DOHH2 (cell line): ENCODE data around the gene RTP3.

Source experiments
- H3F3A ChIP-seq: fragments of 200-600 bp; sonication (generic), shearing (Covaris generic); 2 replicates; pipeline ENCODE4 v1.6.0; 2016; ENCODE audit warnings: antibody characterized with exemption, mild to moderate bottlenecking; ENCODE audit not compliant: control insufficient read depth, insufficient read depth
- H3K27ac ChIP-seq: fragments of 200-600 bp; sonication (generic); 2 replicates; pipeline ENCODE4 v1.5.1; 2014; ENCODE audit warnings: low read depth, mild to moderate bottlenecking, low read length, moderate library complexity
- H3K27me3 ChIP-seq: fragments of 200-600 bp; sonication (generic); 2 replicates; pipeline ENCODE4 v1.6.1; 2014; ENCODE audit warnings: mild to moderate bottlenecking, low read length, mixed read lengths; ENCODE audit not compliant: control insufficient read depth
- H3K36me3 ChIP-seq: fragments of 200-600 bp; sonication (generic); 2 replicates; pipeline ENCODE4 v1.6.1; 2014; ENCODE audit warnings: mild to moderate bottlenecking, low read length, moderate library complexity, mixed read lengths; ENCODE audit not compliant: control insufficient read depth
- H3K4me1 ChIP-seq: fragments of 200-600 bp; sonication (generic); 2 replicates; pipeline ENCODE4 v1.6.1; 2014; ENCODE audit warnings: mild to moderate bottlenecking, low read length, mixed read lengths; ENCODE audit not compliant: control insufficient read depth
- H3K4me2 ChIP-seq: fragments of 200-600 bp; sonication (generic); 2 replicates; pipeline ENCODE4 v1.6.0; 2014; ENCODE audit warnings: mild to moderate bottlenecking, low read length, moderate library complexity
- H3K4me3 ChIP-seq: fragments of 200-600 bp; sonication (generic); 2 replicates; pipeline ENCODE4 v1.5.1; 2014; ENCODE audit warnings: mild to moderate bottlenecking, low read length, mixed read lengths
- H3K79me2 ChIP-seq: fragments of 200-600 bp; sonication (generic); 2 replicates; pipeline ENCODE4 v1.6.1; 2014; ENCODE audit warnings: mild to moderate bottlenecking, low read length, mixed read lengths; ENCODE audit not compliant: control insufficient read depth
- H3K9me2 ChIP-seq: fragments of 200-600 bp; sonication (generic); replicated peaks from 2 replicates; pipeline ENCODE4 v1.6.1; 2014; ENCODE audit warnings: mild to moderate bottlenecking, low read length, mixed read lengths; ENCODE audit not compliant: control insufficient read depth
- H3K9me3 ChIP-seq: fragments of 200-600 bp; sonication (generic); 2 replicates; pipeline ENCODE4 v1.6.1; 2014; ENCODE audit warnings: antibody characterized with exemption, low read length, mixed read lengths; ENCODE audit not compliant: control insufficient read depth, insufficient read depth
- H4K20me1 ChIP-seq: fragments of 200-600 bp; sonication (generic); 2 replicates; pipeline ENCODE4 v1.6.0; 2014; ENCODE audit warnings: low read depth, mild to moderate bottlenecking, antibody characterized with exemption, low read length, moderate library complexity; ENCODE audit not compliant: control insufficient read depth, insufficient read depth
- CTCF ChIP-seq: fragments of 200-600 bp; sonication (generic); IDR thresholded peaks from one replicate; pipeline ENCODE4 v1.5.1; 2014; ENCODE audit warnings: antibody characterized with exemption, mild to moderate bottlenecking, low read depth, low read length; ENCODE audit not compliant: poor library complexity, severe bottlenecking
- EZH2phosphoT487 ChIP-seq: fragments of 200-600 bp; sonication (generic); IDR thresholded peaks from 2 replicates; pipeline ENCODE4 v1.6.1; 2017; ENCODE audit warnings: borderline replicate concordance, mild to moderate bottlenecking, antibody characterized with exemption, low read length, moderate library complexity, mixed read lengths

RTP3 gene

GRCh38 chr3:46466273-46466672 is 31.5 kb upstream of the RTP3 start:
- Histone ChIP-seq H3K9me2 (no peaks in the 10 kb centered on the region), H3K36me3 (no peaks in the 10 kb centered on the region), H4K20me1 (no peaks in the 10 kb centered on the region), H3K27me3 (peaks cover 7% of the 10 kb centered on the region), H3K4me1 (no peaks in the 10 kb centered on the region), H3K9me3 (no peaks in the 10 kb centered on the region), H3K4me2 (no peak overlapping the region), H3K79me2 (no peaks in the 10 kb centered on the region), H3K4me3 (no peak overlapping the region), H3F3A (no peaks in the 10 kb centered on the region), H3K27ac (no peak overlapping the region)
- no peak for TF ChIP-seq CTCF
- TF ChIP-seq EZH2phosphoT487: no peak

- no peaks in the 10 kb centered on the region for H3K9me3 ChIP-seq
- H4K20me1 ChIP-seq: no peaks in the 10 kb centered on the region
- H3K36me3 ChIP-seq: no peaks in the 10 kb centered on the region
- no peak overlapping the region for H3K4me2 ChIP-seq
- no peaks in the 10 kb centered on the region for H3K9me2 ChIP-seq
- no peaks in the 10 kb centered on the region for H3K79me2 ChIP-seq
- no peaks in the 10 kb centered on the region for H3K4me1 ChIP-seq
- peaks cover 10% of the 10 kb centered on the region for H3K27me3 ChIP-seq
- H3K27ac ChIP-seq: no peak overlapping the region
- no peak overlapping the region for H3K4me3 ChIP-seq
- TF ChIP-seq CTCF (no peak), EZH2phosphoT487 (no peak)
- H3F3A ChIP-seq: no peaks in the 10 kb centered on the region
Observed at GRCh38 chr3:46466871-46467403, 30.8 kb upstream of the RTP3 start.

GRCh38 chr3:46467562-46467961 is 30.2 kb upstream of the RTP3 start:
- Histone ChIP-seq H4K20me1 (no peaks in the 10 kb centered on the region), H3K4me3 (no peak overlapping the region), H3K9me3 (no peaks in the 10 kb centered on the region), H3K36me3 (no peaks in the 10 kb centered on the region), H3K27me3 (peaks cover 15% of the 10 kb centered on the region), H3F3A (no peaks in the 10 kb centered on the region), H3K79me2 (no peaks in the 10 kb centered on the region), H3K27ac (no peak overlapping the region), H3K4me2 (no peak overlapping the region), H3K9me2 (no peaks in the 10 kb centered on the region), H3K4me1 (no peaks in the 10 kb centered on the region)
- TF ChIP-seq CTCF: no peak
- no peak for TF ChIP-seq EZH2phosphoT487
